GM21737 (cell line): ENCODE measurements around the gene CDK2AP2.
A peak's percentile ranks its signal among the peaks of the same experiment; 100 is the strongest.
"Not testable (repeated sequence)": the region's sequence is repeated elsewhere in the genome, so short reads cannot be mapped to it uniquely, and the experiment has no call there.

ENCODE experiments used
- ATAC-seq: cut with Tn5 transposase; IDR thresholded peaks from one replicate; pipeline ENCODE4 v1.9.1; 2021; ENCODE audit warnings: mild to moderate bottlenecking, moderate library complexity; ENCODE audit not compliant: unreplicated experiment

Gene CDK2AP2, protein sequence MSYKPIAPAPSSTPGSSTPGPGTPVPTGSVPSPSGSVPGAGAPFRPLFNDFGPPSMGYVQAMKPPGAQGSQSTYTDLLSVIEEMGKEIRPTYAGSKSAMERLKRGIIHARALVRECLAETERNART

DNA sequence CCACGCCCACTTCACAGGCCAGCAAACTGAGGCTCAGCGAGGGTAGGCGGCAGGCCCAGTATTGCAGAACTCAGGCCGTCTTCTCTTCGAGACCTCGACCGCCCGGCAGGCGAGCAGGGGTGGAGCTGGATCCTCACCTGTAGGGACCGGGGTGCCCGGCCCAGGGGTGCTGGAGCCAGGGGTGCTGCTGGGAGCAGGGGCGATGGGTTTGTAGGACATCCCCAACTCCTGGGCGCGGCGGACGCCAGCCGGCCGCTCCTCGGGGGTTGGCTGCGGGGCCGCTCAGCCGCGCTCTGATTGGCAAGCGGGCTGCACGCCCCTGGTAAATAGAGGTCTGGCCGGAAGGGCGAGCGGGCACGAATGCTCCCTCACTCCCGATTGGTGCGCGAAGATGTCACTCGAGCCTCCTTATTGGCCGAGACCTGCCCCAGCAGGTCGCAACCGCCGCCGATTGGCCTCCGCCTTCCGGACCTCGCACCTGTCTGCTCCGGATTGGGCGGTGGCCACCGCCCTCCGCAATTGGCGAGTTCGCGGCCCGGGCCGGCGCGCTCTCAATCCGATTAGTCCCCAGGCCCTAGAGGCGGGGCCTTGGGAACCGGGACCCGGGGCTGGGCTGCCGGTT lies at the start of gene CDK2AP2:
TSS of gene CDK2AP2 (minus strand) at position 299 of the 622 bp plus-strand sequence. CDS start at position 219, 80 bp downstream.
- ATAC-seq, result peak; percentile 63

DNA sequence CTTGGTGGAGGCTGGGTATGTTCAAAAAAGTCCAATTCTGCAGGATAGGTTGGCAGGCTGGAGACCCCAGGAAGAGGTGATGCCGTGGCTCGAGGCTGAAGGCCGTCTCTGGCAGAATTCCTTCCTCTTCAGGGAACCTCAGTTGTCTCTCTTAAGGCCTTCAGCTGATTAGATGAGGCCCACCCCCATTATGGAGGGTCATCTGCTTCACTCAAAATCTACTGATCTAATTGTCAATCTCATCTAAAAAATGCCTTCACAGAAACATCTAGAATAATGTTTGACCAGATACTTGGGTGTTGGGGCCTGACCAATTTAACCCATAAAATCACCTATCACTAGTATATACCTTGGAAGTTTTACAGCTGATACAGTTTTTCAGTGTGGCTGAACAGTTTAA lies 48.3 kb upstream of the CDK2AP2 start:
- ATAC-seq, result no peak

DNA sequence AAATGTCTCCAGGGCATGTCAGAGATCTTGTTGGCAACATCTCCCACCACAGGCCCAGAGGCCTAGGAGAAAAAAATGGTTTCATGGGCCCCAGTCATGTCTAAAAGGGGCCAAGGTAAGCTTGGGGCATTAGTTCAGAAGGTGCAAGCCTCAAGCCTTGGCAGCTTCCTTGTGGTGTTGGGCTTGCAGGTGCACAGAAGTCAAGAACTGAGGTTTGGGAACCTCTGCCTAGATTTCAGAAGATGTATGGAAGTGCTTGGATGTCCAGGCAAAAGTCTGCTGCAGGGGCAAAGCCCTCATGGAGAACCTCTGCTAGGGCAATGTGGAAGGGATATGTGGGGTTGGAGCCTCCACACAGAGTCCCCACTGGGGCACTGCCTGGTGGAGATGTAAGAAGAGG lies 43.7 kb upstream of the CDK2AP2 start:
- ATAC-seq, result not testable (repeated sequence)

DNA sequence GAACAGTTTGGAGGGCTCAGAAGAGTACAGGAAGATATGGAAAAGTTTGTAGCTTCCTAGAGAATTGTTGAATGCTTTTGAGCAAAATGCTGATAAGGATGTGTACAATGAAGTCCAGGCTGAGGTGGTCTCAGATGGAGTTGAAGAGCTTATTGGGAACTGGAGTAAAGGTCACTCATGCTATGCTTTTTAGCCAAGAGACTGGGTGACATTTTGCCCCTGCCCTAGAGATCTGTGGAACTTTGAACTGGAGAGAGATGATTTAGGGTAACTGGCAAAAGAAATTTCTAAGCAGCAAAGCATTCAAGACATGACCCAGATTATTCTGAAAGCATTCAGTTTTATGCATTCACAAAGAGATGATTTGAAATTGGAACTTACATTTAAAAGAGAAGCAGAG lies 43.2 kb upstream of the CDK2AP2 start:
- no peak for ATAC-seq

DNA sequence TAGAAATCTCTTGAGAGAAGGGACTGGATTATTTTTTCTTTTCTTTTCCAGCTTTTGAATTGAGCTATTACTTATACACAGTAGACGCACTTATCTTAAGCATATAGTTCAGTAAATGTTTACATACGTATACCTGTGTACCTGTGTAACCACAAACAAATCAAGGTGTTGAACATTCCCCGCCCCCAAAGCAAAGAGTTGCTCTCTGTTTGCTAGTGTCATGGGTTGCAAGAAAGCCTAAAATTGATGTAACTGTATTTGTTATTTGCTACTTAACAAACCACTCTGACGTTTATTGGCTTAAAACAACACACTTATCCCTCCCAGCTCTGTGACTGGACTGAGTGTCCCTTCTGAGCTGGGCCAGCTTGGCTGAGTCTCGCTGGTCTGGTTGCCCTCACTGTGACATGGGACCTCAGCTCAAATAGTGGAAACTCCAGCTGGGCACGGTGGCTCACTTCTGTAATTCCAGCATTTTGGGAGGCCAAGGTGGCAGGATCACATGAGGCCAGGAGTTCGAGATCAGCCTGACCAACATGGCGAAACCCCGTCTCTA lies 40.7 kb upstream of the CDK2AP2 start:
- no peak for ATAC-seq

DNA sequence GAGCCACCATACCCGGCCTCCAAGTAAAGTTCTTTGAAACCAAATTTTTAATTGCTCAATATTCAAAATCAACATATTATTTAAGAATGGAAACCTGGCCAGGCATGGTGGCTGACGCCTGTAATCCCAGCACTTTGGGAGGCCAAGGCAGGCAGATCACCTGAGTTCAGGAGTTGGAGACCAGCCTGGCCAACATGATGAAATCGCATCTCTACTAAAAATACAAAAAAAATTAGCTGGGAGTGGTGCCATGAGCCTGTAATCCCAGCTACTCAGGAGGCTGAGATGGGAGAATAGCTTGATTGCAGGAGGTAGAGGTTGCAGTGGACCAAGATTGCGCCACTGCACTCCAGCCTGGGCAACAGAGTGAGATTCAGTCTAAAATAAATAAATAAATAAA lies 40.1 kb upstream of the CDK2AP2 start:
- ATAC-seq, result not testable (repeated sequence)

DNA sequence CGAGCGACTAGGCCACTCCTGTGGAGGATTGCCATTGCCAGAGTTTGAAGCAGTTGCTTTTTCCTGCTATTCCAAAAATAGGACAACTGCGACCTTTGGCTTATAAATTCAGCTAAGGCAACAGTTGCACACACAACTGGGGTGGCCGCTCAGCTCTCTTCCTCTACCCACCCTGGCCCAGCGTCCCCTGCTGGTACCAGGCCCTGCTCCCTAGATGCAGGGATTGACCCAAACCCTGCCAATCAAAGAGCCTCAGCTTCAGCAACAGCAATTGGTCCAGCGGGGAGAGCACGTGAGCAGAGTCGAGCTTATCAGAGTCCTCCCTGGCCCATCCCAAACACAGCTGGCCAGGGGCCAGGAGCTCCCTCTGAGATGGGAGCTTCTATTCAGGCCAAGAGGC lies 37.3 kb upstream of the CDK2AP2 start:
- no peak for ATAC-seq

DNA sequence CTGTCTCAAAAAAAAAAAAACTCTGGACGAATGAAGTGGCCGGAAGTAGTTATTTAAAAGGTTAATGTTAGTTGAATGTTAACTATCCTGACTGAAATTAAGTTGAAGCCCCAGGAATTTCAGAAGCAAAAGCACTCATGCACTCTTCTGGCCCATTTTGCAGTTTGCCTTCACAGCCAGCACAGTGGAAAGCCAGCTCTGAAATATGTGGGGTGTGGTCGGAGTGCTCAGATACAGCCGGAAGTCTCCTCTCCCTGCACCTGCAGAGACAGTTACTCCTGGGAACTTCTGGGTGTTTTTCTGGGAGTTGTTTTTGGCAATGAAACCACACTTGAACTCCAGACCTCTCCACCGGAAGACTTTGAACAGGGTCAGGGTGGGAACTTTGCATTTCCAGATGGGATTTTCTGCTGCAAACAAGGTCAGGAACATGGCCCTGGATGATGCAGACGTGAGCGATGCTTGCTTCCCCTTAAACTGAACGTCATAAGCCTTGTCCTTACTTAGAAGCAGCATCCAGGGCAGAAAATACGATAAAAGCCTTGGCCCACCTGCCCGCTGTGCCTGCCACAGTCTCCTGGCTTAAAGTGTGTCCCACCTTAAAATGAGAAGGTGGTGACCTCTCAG lies 36.8 kb upstream of the CDK2AP2 start:
- ATAC-seq, result no peak

DNA sequence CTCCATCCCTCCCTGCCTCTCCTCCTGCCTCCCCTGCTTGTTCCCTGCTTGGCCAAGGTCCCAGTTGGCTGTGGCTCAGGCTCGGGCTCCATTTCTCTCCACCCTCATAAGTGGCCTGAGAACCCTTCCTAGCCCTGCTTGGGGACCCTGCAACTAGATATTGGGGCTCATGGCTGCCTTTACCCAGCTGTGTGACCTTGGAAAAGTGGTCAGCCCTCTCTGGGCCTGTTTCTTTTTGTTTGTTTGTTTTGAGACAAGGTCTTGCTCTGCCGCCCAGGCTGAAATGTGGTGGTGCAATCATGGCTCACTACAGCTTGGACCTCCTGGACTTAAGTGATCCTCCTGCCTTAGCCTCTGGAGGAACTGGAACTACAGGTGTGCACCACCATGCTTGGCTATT lies 35.6 kb upstream of the CDK2AP2 start:
- ATAC-seq, result no peak

DNA sequence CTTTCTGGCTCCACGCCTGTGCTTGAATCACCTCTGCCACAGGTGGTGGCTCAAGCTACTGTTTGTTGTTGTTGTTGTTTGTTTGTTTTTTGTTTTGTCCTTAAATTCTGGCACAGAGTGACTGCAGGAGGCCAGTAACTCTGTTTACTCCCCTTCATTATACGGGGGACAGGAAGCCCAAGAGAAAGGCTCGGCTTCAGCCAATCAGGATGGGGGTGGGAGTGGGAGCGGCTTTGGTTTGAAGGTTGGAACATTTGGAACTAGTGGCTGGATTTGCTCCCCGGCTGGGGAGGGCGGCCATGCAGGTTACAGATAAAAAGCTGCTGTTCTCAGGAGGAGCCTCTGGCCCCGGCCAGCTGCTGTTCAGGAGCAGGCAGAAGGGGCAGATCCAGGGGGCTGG lies 35.0 kb upstream of the CDK2AP2 start:
- ATAC-seq, result no peak

DNA sequence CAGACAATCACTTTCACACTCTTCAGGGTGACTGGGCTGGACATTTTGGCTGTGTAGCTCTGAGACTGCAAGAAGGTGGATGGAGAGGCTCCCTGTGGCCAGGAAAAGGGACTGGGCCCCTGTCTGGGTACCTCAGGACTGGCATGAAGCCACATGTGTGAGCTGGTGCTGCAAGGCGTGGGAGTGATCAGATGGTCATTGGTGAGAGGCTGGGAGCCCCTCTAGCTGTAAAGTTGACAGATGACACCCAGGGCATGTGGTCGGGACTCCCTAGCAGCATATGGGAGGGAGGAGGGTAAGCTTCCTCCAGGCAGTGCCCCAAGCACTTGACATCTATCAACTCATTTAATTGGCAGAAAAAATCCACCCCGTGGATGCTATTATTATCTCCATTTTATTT lies 34.2 kb upstream of the CDK2AP2 start:
- no peak for ATAC-seq

DNA sequence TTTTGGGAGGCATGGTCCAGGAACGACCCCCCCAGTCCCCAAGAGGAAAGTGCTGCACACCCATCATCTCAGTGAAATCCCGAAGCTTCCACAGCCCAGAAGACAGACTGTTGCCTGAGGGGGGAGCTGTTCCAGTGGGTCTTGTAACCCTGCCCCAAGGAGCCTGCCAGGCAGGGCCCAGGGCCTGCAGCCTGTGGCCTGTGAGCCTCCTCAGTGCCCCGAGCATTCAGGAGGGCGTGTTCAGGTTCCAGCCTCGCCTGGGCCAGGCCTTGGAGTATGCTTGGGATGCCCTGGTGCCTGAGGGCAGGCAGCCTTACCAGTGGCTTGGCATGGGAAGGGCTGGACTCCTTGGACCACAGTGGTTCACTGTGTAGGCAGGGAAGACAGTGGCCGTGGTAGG lies 33.2 kb upstream of the CDK2AP2 start:
- ATAC-seq, result no peak

DNA sequence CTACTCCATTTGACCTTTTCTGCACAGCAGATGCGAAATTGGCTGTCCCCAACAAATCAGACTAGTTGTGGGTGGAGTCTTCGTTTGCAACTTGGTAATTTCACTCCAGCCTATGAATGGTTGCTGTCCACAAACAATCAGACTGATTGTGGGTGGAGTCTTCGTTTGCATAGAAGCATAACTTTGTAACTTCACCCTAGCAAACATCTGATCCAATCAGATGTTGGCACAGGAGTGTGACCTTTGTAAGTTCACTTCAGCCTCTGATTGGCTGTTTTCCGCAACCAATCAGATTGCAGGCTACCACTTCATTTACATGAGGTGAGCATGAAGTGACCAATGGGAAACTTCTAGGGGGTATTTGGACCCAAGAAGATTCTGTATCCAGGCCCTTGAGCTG lies 31.6 kb upstream of the CDK2AP2 start:
- ATAC-seq, result no peak

DNA sequence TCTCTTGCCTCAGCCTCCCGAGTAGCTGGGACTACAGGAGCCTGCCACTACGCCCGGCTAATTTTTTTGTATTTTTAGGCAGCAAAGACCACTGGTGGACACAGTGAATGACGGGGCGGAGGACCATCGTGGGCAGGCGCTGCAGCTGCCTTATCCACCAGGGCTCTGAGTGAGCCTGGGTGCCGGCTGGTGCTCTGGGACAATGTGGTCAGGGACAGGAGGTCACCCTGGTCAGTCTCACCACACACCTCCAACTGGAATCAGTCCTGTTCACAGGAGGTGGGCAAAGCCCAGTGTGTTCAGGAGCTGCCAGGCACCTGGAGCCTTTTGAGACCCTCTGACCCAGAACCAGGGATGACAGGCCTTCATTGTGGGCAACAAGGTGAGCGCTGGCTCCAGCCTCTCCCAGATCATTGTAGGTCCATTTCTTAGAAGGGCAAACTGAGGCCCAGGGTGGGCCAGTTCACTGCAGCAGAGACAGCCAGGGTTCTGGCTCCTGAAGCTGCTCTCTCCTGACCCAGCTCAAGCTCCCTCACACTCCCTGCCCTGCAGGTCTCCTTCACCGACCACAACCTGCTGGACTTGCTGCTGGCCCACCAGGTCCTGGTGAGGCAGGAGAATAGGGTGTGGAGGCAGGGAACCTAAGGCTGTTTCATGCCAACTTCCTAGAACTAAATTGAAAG lies 31.0 kb upstream of the CDK2AP2 start:
- no peak for ATAC-seq

DNA sequence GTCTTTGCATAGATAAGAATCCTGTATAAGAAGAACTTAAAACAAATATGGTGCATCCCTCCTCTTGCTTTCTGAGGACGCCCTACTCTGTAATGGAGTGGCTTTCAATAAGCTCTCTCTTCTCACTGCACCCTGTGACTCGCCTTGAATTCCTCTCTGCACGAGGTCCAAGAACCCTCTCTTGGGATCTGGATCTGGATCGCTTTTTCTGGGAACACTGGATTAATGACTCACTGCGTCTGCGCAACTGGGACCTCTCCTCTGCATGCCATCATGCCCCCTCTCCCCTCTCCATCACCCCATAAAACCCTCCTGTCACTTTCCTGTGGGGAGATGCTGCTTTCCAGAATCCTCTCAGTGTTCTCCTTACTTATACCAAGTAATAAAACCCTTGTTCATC lies 30.3 kb upstream of the CDK2AP2 start:
- no peak for ATAC-seq

DNA sequence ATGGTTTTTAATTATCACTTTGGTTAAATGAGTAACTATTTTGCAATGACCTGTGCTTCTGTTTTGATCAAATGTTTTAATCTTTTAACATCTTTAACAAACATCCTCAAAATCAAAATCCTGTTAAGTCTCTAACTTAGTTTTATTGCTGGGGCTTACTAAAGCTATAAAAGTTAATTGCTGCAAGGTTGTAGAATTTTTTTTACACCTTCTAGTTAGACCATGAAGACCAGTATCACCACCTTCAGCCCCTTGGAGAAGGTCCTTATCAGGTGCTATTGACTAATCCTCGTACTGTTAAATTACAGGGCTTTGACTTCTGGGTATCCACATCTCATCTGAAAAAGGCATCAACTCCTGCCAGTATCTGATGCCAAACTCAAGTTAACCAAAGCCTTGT lies 27.6 kb upstream of the CDK2AP2 start:
- no peak for ATAC-seq

DNA sequence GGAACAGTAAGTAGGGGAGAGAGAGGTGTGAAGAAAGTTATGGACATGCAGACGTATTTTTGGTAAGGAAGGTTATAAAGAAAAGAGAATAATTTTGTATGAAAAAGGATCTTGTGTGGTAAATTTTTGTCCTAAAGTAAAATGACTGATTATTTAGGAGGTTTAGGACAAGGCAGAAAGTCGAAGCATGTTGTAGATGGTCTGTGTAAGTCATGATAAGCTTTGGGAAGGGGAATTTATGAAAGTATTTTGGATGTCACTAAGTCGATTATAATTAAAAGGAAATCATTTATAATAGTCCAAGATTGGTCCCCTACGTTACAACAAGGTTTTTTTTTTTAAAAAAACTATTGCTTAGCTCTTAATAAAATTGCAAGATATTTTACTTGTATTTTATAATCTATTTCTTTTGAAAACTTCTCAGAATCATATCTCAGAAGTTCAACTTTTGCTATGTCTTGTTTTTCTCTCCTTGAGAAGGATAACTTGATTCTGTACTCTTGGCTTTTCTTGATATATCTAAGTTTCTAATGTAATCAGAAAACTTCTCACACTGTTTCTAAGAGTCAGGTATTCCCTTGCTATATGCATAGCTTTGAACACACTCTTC lies 26.2 kb upstream of the CDK2AP2 start:
- no peak for ATAC-seq

DNA sequence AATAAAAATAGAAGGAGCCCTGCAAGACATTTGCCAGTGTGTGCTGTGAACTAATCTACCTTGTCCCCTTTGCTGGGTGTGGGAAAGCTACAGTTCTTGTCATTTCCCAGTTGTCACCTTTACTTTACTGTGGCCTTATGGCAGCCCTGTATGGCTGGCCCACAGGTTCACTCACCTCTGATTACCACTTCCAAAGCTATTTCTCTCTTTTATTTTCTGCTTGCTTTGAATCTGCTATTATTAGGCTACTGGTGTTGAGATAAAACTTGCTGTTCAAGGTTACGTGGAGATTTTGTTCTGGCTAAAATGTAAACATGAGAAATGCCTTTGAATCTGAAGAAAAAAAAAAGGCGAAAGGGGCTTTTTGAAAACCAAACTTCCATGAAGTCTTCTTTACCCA lies 24.9 kb upstream of the CDK2AP2 start:
- ATAC-seq, result no peak

DNA sequence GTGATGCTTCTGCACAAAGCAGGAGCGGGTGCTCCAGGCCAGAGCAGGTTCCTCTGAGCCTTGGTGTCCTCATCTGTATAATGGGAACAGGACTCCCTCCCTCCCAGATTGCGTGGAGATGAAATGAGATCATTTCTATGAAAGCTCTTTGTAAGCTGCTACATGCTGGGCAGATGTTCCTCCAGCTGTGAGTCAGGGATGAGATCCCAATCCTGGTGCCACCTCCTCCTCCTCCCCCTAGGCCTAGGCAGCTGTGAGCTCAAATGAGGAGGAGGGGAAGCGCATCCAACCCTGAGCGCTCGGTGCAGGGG lies 22.3 kb upstream of the CDK2AP2 start:
- ATAC-seq, result no peak

DNA sequence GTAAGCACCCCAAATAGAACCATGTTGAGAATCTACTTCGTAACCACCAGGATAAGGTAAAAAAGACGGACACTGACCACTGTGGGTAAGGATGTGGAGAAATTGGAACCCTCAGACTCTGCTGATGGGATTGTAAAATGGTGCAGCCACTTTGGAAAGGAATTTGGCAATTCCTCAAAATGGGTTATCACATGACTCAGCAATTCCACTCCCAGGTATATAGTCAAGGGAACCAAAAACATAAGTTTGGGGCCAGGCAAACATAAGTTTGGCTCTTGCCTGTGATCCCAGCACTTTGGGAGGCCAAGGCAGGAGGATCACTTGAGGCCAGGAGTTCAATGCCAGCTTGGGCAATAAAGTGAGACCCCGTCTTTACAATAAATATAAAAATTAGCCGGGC lies 20.4 kb upstream of the CDK2AP2 start:
- ATAC-seq, result no peak

DNA sequence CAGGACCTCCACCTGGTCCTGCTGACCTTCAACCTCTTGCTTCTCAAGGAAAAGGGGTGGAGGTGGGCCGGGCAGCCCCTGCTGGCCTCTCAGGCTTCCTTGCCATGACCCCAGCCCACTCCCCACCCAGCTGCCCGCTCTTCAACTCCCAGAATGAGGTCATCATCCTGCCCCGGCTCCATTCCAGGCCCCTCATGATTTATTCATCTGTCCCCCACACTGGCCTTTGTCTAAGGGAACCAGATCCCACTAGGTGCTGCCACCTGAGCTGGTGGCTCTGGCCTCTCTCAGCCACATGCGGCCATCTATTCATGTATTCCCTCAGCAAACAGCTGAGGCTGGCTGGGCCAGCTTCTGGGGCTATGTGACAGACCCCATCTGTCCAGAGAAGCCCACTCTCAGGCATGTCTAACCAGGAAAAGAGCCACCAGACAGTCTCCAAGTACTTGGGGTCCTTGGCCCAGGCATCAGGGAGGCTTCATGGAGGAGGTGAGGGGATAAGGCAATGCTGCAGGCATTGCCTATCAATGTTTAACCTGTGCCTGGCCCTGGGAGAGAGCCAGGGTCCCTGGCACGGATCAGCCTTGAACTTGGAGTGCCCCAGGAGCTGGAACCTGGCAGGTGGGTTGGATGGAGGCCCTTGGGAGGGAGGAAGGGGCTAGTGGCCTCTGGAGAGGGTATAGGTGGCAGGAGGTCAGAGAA lies 17.5 kb upstream of the CDK2AP2 start:
- no peak for ATAC-seq
